HepG2 (cell line): Measurements from ENCODE around the gene MYORG. TPM values are rescaled to one million over a fixed set of nuclear protein-coding genes. Genes with fewer than 3 reads are reported as not detected.

ENCODE experiments used
- AHDC1 ChIP-seq: sonication (generic); formaldehyde crosslinking; IDR thresholded peaks from 2 replicates; pipeline ENCODE4 v1.5.1; 2020; ENCODE audit warnings: mild to moderate bottlenecking, missing genetic modification reagents, borderline replicate concordance
- CHCHD3 ChIP-seq: sonication (generic); formaldehyde crosslinking; IDR thresholded peaks from 2 replicates; pipeline ENCODE4 v1.8.0; 2022; ENCODE audit warnings: mild to moderate bottlenecking, missing genetic modification reagents, moderate library complexity
- DR1 ChIP-seq: sonication (generic); formaldehyde crosslinking; IDR thresholded peaks from 2 replicates; pipeline ENCODE4 v1.8.0; 2021; ENCODE audit warnings: mild to moderate bottlenecking, missing genetic modification reagents, inconsistent platforms
- DRAP1 ChIP-seq: IDR thresholded peaks from 2 replicates; pipeline ENCODE4 v1.6.1; 2016; ENCODE audit warnings: missing genetic modification reagents, missing compliant biosample characterization
- HNF1A ChIP-seq, 2 experiments: sonication (generic) in 1 of 2; formaldehyde crosslinking in 1 of 2; IDR thresholded peaks; 2 replicates each; pipeline versions ENCODE4 v1.4.0 to v1.6.1; 2016 to 2020; ENCODE audit warnings: borderline replicate concordance in 1 of 2, low read depth in 1 of 2, mild to moderate bottlenecking in 1 of 2, missing genetic modification reagents in 1 of 2
- MED13 ChIP-seq: sonication (generic); formaldehyde crosslinking; IDR thresholded peaks from 2 replicates; pipeline ENCODE4 v1.5.0; 2020; ENCODE audit warnings: missing genetic modification reagents
- NFRKB ChIP-seq: fragments of 450-650 bp; IDR thresholded peaks from 2 replicates; pipeline ENCODE4 v1.6.1; 2017
- NRL ChIP-seq: sonication (generic); formaldehyde crosslinking; IDR thresholded peaks from 2 replicates; pipeline ENCODE4 v1.5.0; 2020; ENCODE audit warnings: missing genetic modification reagents, mild to moderate bottlenecking, moderate library complexity, borderline replicate concordance
- RFX1 ChIP-seq: fragments of 450-650 bp; IDR thresholded peaks from 2 replicates; pipeline ENCODE4 v1.6.1; 2017
- SATB2 ChIP-seq: sonication (generic); formaldehyde crosslinking; IDR thresholded peaks from 2 replicates; pipeline ENCODE4 v1.5.0; 2020; ENCODE audit warnings: missing genetic modification reagents
- TEAD2 ChIP-seq: sonication (generic); formaldehyde crosslinking; IDR thresholded peaks from 2 replicates; pipeline ENCODE4 v1.9.0; 2021; ENCODE audit warnings: missing genetic modification reagents
- TFE3 ChIP-seq: IDR thresholded peaks from 2 replicates; pipeline ENCODE4 v1.6.1; 2016
- ZMAT3 ChIP-seq: sonication (generic); formaldehyde crosslinking; conservative IDR thresholded peaks from 2 replicates; pipeline ENCODE4 v1.7.0; 2021; ENCODE audit warnings: missing genetic modification reagents
- ZNF121 ChIP-seq: sonication (generic); formaldehyde crosslinking; IDR thresholded peaks from 2 replicates; pipeline ENCODE4 v1.5.0; 2020; ENCODE audit warnings: mild to moderate bottlenecking, missing genetic modification reagents
- ZNF580 ChIP-seq: IDR thresholded peaks from 2 replicates; pipeline ENCODE4 v1.6.1; 2016; ENCODE audit warnings: low read depth, borderline replicate concordance
- ZNF710 ChIP-seq: sonication (generic); formaldehyde crosslinking; IDR thresholded peaks from 2 replicates; pipeline ENCODE4 v1.5.0; 2020; ENCODE audit warnings: mild to moderate bottlenecking, missing genetic modification reagents, borderline replicate concordance
- polyA plus RNA-seq, 8 experiments: library from polyadenylated mRNA; depleted of rRNA in 3 of 8; stranded (reverse) in 7 of 8; unstranded in 1 of 8; fragments of >200 nt; fragmentation: Illumina TruSeq in 4 of 8; extraction: Trizol in 4 of 8; gene quantifications; 2 replicates each; pipeline versions ENCODE4 v1.2.1 to v1.2.3, GENCODE V29; 2011 to 2016; ENCODE audit warnings: low read depth in 4 of 8, missing spikeins in 1 of 8, mixed read lengths in 1 of 8; ENCODE audit not compliant: insufficient read depth in 1 of 8
- total RNA-seq, 5 experiments: library from RNA; depleted of rRNA; stranded (reverse); fragments of >200 nt; fragmentation: Illumina TruSeq; extraction: Trizol; gene quantifications; 2 replicates each; pipeline ENCODE4 v1.2.3, GENCODE V29; 2016; ENCODE audit warnings: low read depth in 1 of 5

Gene MYORG
- total and polyA plus RNA-seq, 2 of the 13 experiments (the other 11 are each of a cell fraction or from before 2014, with no cell fraction given), result 11.1 to 22.4 TPM

- TF ChIP-seq HNF1A (IDR thresholded peaks at IDR 0.05; ENCODE audit: low read depth) (no peak), HNF1A (CRISPR knock-in tag; IDR thresholded peaks at IDR 0.05; ENCODE audit: borderline replicate concordance) (no peak), SATB2 (CRISPR knock-in tag) (0 out of 2 replicates have a peak, but pooled peaks have one; percentile 2), TFE3 (no peak), MED13 (CRISPR knock-in tag) (no peak), DR1 (CRISPR knock-in tag) (no peak), RFX1 (no peak), ZNF580 (no peak), DRAP1 (CRISPR knock-in tag) (no peak), ZNF121 (CRISPR knock-in tag) (no peak), ZMAT3 (CRISPR knock-in tag) (no peak; the same call in 1 of the 2 replicates), NRL (CRISPR knock-in tag) (0 out of 2 replicates have a peak, but pooled peaks have one; percentile 8), ZNF710 (CRISPR knock-in tag) (no peak), AHDC1 (CRISPR knock-in tag) (no peak), NFRKB (no peak), CHCHD3 (CRISPR knock-in tag) (no peak), TEAD2 (CRISPR knock-in tag) (no peak)
Observed at GRCh38 chr9:34380034-34380510, 3.4 kb upstream of the MYORG start (continued).
